Measurements from ENCODE around the gene MAP3K2. TPM values are rescaled to one million over a fixed set of nuclear protein-coding genes. Genes with fewer than 3 reads are reported as not detected.

Gene MAP3K2
- polyA plus RNA-seq (27.8 and 37.0 TPM in 2 replicates), polyA minus RNA-seq (73.0 and 74.7 TPM in 2 replicates)

GRCh38 chr2:127387655-127388422 is at the start of gene MAP3K2:
TSS of gene MAP3K2 (minus strand) at chr2:127387975. CDS start at chr2:127343129, 44,846 bp downstream.
- H3K9me2 ChIP-seq (ENCODE audit: insufficient read depth, low read length) = no peaks in the 10 kb centered on the region
- peaks cover 3% of the 10 kb centered on the region for H4K20me1 ChIP-seq (ENCODE audit: insufficient read depth)
- peak within 1 kb of the TSS; percentile 92 for H3K4me3 ChIP-seq (ENCODE audit: low read length)
- peak within 1 kb of the TSS; percentile 90 for H2AFZ ChIP-seq (ENCODE audit: low read depth, low read length)
- H3K79me2 ChIP-seq (replicated peaks; ENCODE audit: insufficient read depth, low read length) = peaks cover 35% of the 10 kb centered on the region
- H3K4me2 ChIP-seq (ENCODE audit: low read length) = peak within 1 kb of the TSS; percentile 71
- no peaks in the 10 kb centered on the region for H3F3A ChIP-seq (ENCODE audit: insufficient read depth, low read length, poor library complexity, severe bottlenecking)
- no peaks in the 10 kb centered on the region for H3K36me3 ChIP-seq (ENCODE audit: insufficient read depth, low read length)
- peak within 1 kb of the TSS; percentile 100 for H3K9ac ChIP-seq (ENCODE audit: low read length)
- peak; percentile 65 for TF ChIP-seq MXI1 (conservative IDR thresholded peaks at IDR 0.05; ENCODE audit: poor library complexity, severe bottlenecking)
- no peak for TF ChIP-seq EZH2 (IDR thresholded peaks at IDR 0.05; ENCODE audit: borderline replicate concordance, insufficient read depth, low read length, poor library complexity, severe bottlenecking)
- no peak for TF ChIP-seq SMC3 (conservative IDR thresholded peaks at IDR 0.05; ENCODE audit: poor library complexity)
- TF ChIP-seq POLR2AphosphoS5 (IDR thresholded peaks at IDR 0.05) = peak; percentile 98
- peak; percentile 24 for TF ChIP-seq CTCF (IDR thresholded peaks at IDR 0.05; ENCODE audit: poor library complexity, severe bottlenecking)
- TF ChIP-seq RAD21 (conservative IDR thresholded peaks at IDR 0.05) = peak; percentile 9
- no peak for TF ChIP-seq TAF1 (IDR thresholded peaks at IDR 0.05; ENCODE audit: low read depth)
- no peak for TF ChIP-seq REST (IDR thresholded peaks at IDR 0.05; ENCODE audit: borderline replicate concordance)
- peak; percentile 69 for TF ChIP-seq EP300 (conservative IDR thresholded peaks at IDR 0.05; ENCODE audit: poor library complexity, severe bottlenecking)
- peak within 1 kb of the TSS; percentile 97 for H3K27ac ChIP-seq (ENCODE audit: low read length)
- H3K27me3 ChIP-seq (ENCODE audit: insufficient read depth, low read depth, low read length) = no peaks in the 10 kb centered on the region
- H3K9me3 ChIP-seq (ENCODE audit: low read length) = no peaks in the 10 kb centered on the region

GRCh38 chr2:127437056-127437455 is 49.3 kb upstream of the MAP3K2 start:
- Histone ChIP-seq H3F3A (ENCODE audit: insufficient read depth, low read length, poor library complexity, severe bottlenecking) (no peaks in the 10 kb centered on the region), H3K9me3 (ENCODE audit: low read length) (no peaks in the 10 kb centered on the region), H3K4me3 (ENCODE audit: low read length) (no peak overlapping the region), H3K9ac (ENCODE audit: low read length) (no peak overlapping the region), H3K4me2 (ENCODE audit: low read length) (no peak overlapping the region), H3K27me3 (ENCODE audit: insufficient read depth, low read depth, low read length) (no peaks in the 10 kb centered on the region), H3K27ac (ENCODE audit: low read length) (no peak overlapping the region), H3K36me3 (ENCODE audit: insufficient read depth, low read length) (no peaks in the 10 kb centered on the region), H4K20me1 (ENCODE audit: insufficient read depth) (no peaks in the 10 kb centered on the region), H2AFZ (ENCODE audit: low read depth, low read length) (no peak overlapping the region), H3K79me2 (replicated peaks; ENCODE audit: insufficient read depth, low read length) (no peaks in the 10 kb centered on the region), H3K9me2 (ENCODE audit: insufficient read depth, low read length) (no peaks in the 10 kb centered on the region)
- no peak for TF ChIP-seq RAD21 (conservative IDR thresholded peaks at IDR 0.05)
- TF ChIP-seq CTCF (IDR thresholded peaks at IDR 0.05; ENCODE audit: poor library complexity, severe bottlenecking) = no peak
- no peak for TF ChIP-seq EP300 (conservative IDR thresholded peaks at IDR 0.05; ENCODE audit: poor library complexity, severe bottlenecking)
- TF ChIP-seq POLR2AphosphoS5 (IDR thresholded peaks at IDR 0.05) = no peak
- TF ChIP-seq EZH2 (IDR thresholded peaks at IDR 0.05; ENCODE audit: borderline replicate concordance, insufficient read depth, low read length, poor library complexity, severe bottlenecking) = no peak
- no peak for TF ChIP-seq TAF1 (IDR thresholded peaks at IDR 0.05; ENCODE audit: low read depth)
- TF ChIP-seq MXI1 (conservative IDR thresholded peaks at IDR 0.05; ENCODE audit: poor library complexity, severe bottlenecking) = no peak
- TF ChIP-seq SMC3 (conservative IDR thresholded peaks at IDR 0.05; ENCODE audit: poor library complexity) = no peak
- TF ChIP-seq REST (IDR thresholded peaks at IDR 0.05; ENCODE audit: borderline replicate concordance) = no peak
